Pancreas (tissue), 10 donors: ENCODE measurements around the gene WHRN. TPM values are rescaled to one million over a fixed set of nuclear protein-coding genes. Genes with fewer than 3 reads are reported as not detected.

ENCODE experiments used
- ATAC-seq, 4 donors: fragments of 200-7000 bp; cut with Tn5 transposase; one replicate each; pipeline versions ENCODE4 v1.8.0 to v1.9.1; 2020; ENCODE audit warnings: mild to moderate bottlenecking in 4 of 4, moderate library complexity in 4 of 4
- DNase-seq, 6 donors: peaks; one replicate each; pipeline ENCODE4 v3.0.0-alpha.2; 2020
- FAIRE-seq: peaks from 2 replicates; lab custom pipeline; 2012; peaks lifted over from hg19 to GRCh38; lab: Jason Lieb, UNC
- H3K27ac ChIP-seq, 4 donors: fragments of 200-600 bp; sonication (generic); 1 replicate in 3 of 4; 2 replicates in 1 of 4; pipeline versions ENCODE4 v1.5.0 to v1.8.0; 2020
- H3K27me3 ChIP-seq, 4 donors: fragments of 200-600 bp; one replicate each; pipeline ENCODE4 v1.8.0; 2021
- H3K36me3 ChIP-seq, 3 donors: fragments of 200-600 bp; sonication (generic) in 1 of 3; one replicate each; pipeline versions ENCODE4 v1.5.0 to v1.8.0; 2020 to 2021
- H3K4me1 ChIP-seq, 3 donors: fragments of 200-600 bp; one replicate each; pipeline ENCODE4 v1.8.0; 2021
- H3K4me3 ChIP-seq, 4 donors: fragments of 200-600 bp; sonication (generic) in 2 of 4; one replicate each; pipeline versions ENCODE4 v1.5.0 to v1.8.0; 2020 to 2021
- H3K9me3 ChIP-seq, 4 donors: fragments of 200-600 bp; one replicate each; pipeline ENCODE4 v1.8.0; 2021
- WGBS, 2 donors: extraction: QIAGEN DNeasy Blood & Tissue Kit; methylation state at CpG; one replicate each; pipeline ENCODE4 v1.1.7; 2013; 5-methylcytosine and 5-hydroxymethylcytosine counted together
- intact Hi-C, 3 donors: fragments of 100-400 bp; cut with DNase I; formaldehyde crosslinking; loops; one replicate each; pipeline versions ENCODE4 v1.11.1 to v1.14.2; 2022
- polyA plus RNA-seq, 2 donors: library from polyadenylated mRNA; stranded (reverse); fragments of 200-250 nt; gene quantifications; one replicate each; pipeline ENCODE4 v1.2.3, GENCODE V29; 2013
- total RNA-seq, 6 donors: library from RNA; stranded (reverse); fragmentation: NEBNext Ultra II Directional in 4 of 6; extraction: Animal tissue kit (Norgen Biotek cat#: 25700) in 4 of 6; gene quantifications; one replicate each; pipeline versions ENCODE4 v1.2.1 to v1.2.4, GENCODE V29; 2021 to 2023
- TF ChIP-seq, protein P1 (sequence below), 4 donors: fragments of 200-600 bp; sonication (generic) in 3 of 4; IDR thresholded peaks; one replicate each; pipeline versions ENCODE4 v1.5.0 to v1.8.0; 2021; ENCODE audit warnings: antibody characterized with exemption in 4 of 4
- donor health status: healthy with polysubstance abuse.
- donor health status: DM: no; HTN: no; CAD: no; lungs with moderate emphysema.
- donor health status: DM: no; HTN: no; CAD: no.
- donor health status: control.
- donor health status: control.
- donor health status: Bipolar disorder and iron deficiency.
- donor health status: DM: yes; HTN: yes; CAD: no.
- donor health status: DM: no; HTN: no; CAD: no.
- donor health status: DM: no; HTN: no; CAD: no.
- donor health status: DM: yes; HTN: yes; CAD: no.

Gene WHRN
- total and polyA plus RNA-seq, 8 donors = 6.7 to 32.2 (median 8.6) TPM

DNA sequence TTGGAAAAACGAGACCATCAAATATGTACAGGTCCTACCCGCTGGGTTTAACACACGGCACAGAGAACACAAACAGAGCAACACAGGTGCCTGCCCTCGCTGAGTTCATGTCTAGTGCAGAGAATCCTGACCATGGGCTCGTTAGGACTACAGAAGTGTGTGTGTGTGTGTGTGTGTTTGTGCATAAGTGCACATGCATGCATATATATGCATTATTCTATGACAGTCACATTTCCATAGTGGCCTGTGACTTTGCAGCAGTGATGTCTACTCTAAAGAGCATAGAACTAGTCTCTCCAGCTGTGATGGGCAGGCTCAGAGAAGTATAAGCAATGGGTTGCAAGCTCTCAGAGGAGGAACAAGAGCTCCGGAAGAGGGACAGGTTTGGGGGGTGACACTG is 147.9 kb downstream of the WHRN start:
- WGBS, 2 donors = 82 to 91% methylated on average over 6 of the region's 6 CpGs

DNA sequence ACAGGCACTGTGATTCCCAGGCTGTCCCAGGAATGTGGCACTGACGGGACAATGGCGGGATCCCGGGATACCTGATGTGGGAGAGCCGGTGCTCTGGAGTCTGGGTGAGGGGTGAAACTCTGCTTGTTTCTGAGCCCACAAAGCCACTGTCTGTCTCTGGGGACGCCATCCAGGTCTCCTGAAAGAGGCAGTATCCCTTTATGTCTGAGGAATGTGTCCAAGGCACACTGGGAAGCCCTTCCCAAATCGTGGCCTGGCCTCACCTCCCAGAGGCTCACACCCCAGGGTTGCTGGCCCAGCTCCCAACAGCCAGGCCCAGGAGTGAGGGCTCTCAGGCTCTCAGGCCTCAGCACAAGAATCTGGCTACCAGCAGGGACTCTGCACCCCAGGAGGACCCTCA is 148.5 kb downstream of the WHRN start:
- no peak overlapping the region for H3K4me3 ChIP-seq
- intact Hi-C loops = no loop called here
- peak in 1 of 6 donors; percentile 38 for DNase-seq
- no peaks in the 10 kb centered on the region for H3K27me3 ChIP-seq
- H3K4me1 ChIP-seq = no peaks in the 10 kb centered on the region
- H3K9me3 ChIP-seq = no peaks in the 10 kb centered on the region
- 85 to 86% methylated on average over 6 of the region's 6 CpGs for WGBS, 2 donors
- TF ChIP-seq, protein P1, sequence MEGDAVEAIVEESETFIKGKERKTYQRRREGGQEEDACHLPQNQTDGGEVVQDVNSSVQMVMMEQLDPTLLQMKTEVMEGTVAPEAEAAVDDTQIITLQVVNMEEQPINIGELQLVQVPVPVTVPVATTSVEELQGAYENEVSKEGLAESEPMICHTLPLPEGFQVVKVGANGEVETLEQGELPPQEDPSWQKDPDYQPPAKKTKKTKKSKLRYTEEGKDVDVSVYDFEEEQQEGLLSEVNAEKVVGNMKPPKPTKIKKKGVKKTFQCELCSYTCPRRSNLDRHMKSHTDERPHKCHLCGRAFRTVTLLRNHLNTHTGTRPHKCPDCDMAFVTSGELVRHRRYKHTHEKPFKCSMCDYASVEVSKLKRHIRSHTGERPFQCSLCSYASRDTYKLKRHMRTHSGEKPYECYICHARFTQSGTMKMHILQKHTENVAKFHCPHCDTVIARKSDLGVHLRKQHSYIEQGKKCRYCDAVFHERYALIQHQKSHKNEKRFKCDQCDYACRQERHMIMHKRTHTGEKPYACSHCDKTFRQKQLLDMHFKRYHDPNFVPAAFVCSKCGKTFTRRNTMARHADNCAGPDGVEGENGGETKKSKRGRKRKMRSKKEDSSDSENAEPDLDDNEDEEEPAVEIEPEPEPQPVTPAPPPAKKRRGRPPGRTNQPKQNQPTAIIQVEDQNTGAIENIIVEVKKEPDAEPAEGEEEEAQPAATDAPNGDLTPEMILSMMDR (IDR thresholded peaks at IDR 0.05) = no peak
- no peak for FAIRE-seq
- ATAC-seq = no peak
- no peak overlapping the region for H3K27ac ChIP-seq
- peaks cover 0 to 22% (median 5%) of the 10 kb centered on the region in 3 donors for H3K36me3 ChIP-seq

More for the DNA sequence above, 147.9 kb downstream of the WHRN start:
- intact Hi-C loops = no loop called here
- ATAC-seq (no peak), FAIRE-seq (no peak), DNase-seq (peak in 1 of 6 donors; percentile 16)
- TF ChIP-seq, protein P1 (IDR thresholded peaks at IDR 0.05) = no peak
- peaks cover 0 to 22% (median 5%) of the 10 kb centered on the region in 3 donors for H3K36me3 ChIP-seq
- no peak overlapping the region for H3K27ac ChIP-seq
- no peaks in the 10 kb centered on the region for H3K9me3 ChIP-seq
- H3K27me3 ChIP-seq = no peaks in the 10 kb centered on the region
- no peak overlapping the region for H3K4me3 ChIP-seq
- no peaks in the 10 kb centered on the region for H3K4me1 ChIP-seq

DNA sequence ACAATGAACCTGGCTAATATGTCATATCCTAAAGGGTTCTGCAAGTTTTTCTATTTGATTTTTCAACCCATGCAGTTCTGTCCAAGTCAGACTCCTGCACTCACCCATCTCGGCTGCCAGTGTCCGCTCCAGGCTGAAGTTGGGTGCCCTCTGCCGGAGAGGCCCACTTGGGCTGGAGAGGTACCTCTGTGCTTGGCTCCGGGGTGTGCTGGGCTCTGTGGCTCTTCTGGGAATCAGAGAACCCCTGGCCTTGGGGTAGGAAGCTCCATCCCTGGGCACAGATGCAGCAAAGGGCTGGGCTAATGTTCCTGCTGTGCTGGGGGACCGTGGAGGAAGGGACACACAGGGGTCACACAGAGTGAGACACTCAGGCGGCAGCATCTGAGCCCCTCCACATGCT is 149.5 kb downstream of the WHRN start:
- peaks cover 0 to 18% (median 5%) of the 10 kb centered on the region in 3 donors for H3K36me3 ChIP-seq
- no peaks in the 10 kb centered on the region for H3K27me3 ChIP-seq
- H3K9me3 ChIP-seq = no peaks in the 10 kb centered on the region
- DNase-seq = no peak
- intact Hi-C loops = no loop called here
- no peaks in the 10 kb centered on the region for H3K4me1 ChIP-seq
- ATAC-seq = no peak
- no peak overlapping the region for H3K27ac ChIP-seq
- TF ChIP-seq, protein P1 (IDR thresholded peaks at IDR 0.05) = no peak
- H3K4me3 ChIP-seq = no peak overlapping the region
- WGBS, 2 donors = 90 to 91% methylated on average over 6 of the region's 6 CpGs
- no peak for FAIRE-seq

Other genes with a start within 250 kb of the WHRN start
- 10 to 100 TPM in 1 of 6 donors, under 1 TPM in 2, not detected in 3; 0.38 to 10.2 (median 0.92) TPM for gene ORM1, start 182.4 kb downstream of the WHRN start, total RNA-seq
- 1 to 10 TPM in 1 of 2 donors, under 1 TPM in 1; 0.82 to 1.6 TPM for gene ORM1, start 182.4 kb downstream of the WHRN start, polyA plus RNA-seq
- 1 to 10 TPM in 1 of 6 donors, under 1 TPM in 1, not detected in 4; 0.66 to 3.1 TPM for gene ORM2, start 175.6 kb downstream of the WHRN start, total RNA-seq
- gene ORM2, start 175.6 kb downstream of the WHRN start, polyA plus RNA-seq = under 1 TPM; 0.12 to 0.34 TPM
- gene AKNA, start 117.5 kb downstream of the WHRN start, total RNA-seq = 10 to 100 TPM in 3 of 6 donors, 1 to 10 TPM in 3; 5.4 to 18.0 (median 10.8) TPM
- gene AKNA, start 117.5 kb downstream of the WHRN start, polyA plus RNA-seq = 10 to 100 TPM in 1 of 2 donors, 1 to 10 TPM in 1; 6.9 to 11.8 TPM
- gene ATP6V1G1, start 82.3 kb upstream of the WHRN start, total RNA-seq = 10 to 100 TPM; 19.7 to 38.3 (median 35.5) TPM
- gene ATP6V1G1, start 82.3 kb upstream of the WHRN start, polyA plus RNA-seq = 100 to 1,000 TPM in 1 of 2 donors, 10 to 100 TPM in 1; 57.2 to 124 TPM
- 1 to 10 TPM; 3.0 to 8.7 (median 4.4) TPM for gene TMEM268, start 105.8 kb upstream of the WHRN start, total RNA-seq
- gene TMEM268, start 105.8 kb upstream of the WHRN start, polyA plus RNA-seq = 1 to 10 TPM; 2.1 to 2.5 TPM
- not detected for gene TEX53, start 152.3 kb upstream of the WHRN start, total RNA-seq
- gene TEX53, start 152.3 kb upstream of the WHRN start, polyA plus RNA-seq = not detected
- gene TEX48, start 176.7 kb upstream of the WHRN start, total RNA-seq = not detected
- not detected for gene TEX48, start 176.7 kb upstream of the WHRN start, polyA plus RNA-seq